SJCRH30 (cell line): Measurements from ENCODE around the gene KCNK18. TPM values are rescaled to one million over a fixed set of nuclear protein-coding genes. Genes with fewer than 3 reads are reported as not detected.

Experiments
- total RNA-seq: library from RNA; depleted of rRNA; stranded (reverse); fragments of >200 nt; shearing (Covaris generic); gene quantifications from 2 replicates; pipeline ENCODE4 v1.2.3, GENCODE V29; 2014; rRNA removed

KCNK18 gene
- total RNA-seq, 1 experiment from 2014 or later: not detected

Other genes starting within 250 kb of the KCNK18 start
- 7.1 and 8.8 TPM in 2 replicates for gene SHTN1, start 192.3 kb upstream of the KCNK18 start, total RNA-seq
- not detected in 2 replicates for gene VAX1, start 59.2 kb upstream of the KCNK18 start, total RNA-seq
- 0.06 and 0.10 TPM in 2 replicates for gene SLC18A2, start 43.6 kb downstream of the KCNK18 start, total RNA-seq
- gene PDZD8, start 178.0 kb downstream of the KCNK18 start, total RNA-seq: 29.9 and 31.4 TPM in 2 replicates